Endometrium (tissue), 2 donors: ENCODE measurements around the gene STRA6.
A peak's percentile ranks its signal among the peaks of the same experiment; 100 is the strongest.
"Not testable (repeated sequence)": the region's sequence is repeated elsewhere in the genome, so short reads cannot be mapped to it uniquely, and the experiment has no call there.

ENCODE experiments used
- FAIRE-seq: peaks from 2 replicates; lab custom pipeline; 2012; peaks lifted over from hg19 to GRCh38; lab: Jason Lieb, UNC
- donor health status: control.
- donor health status: control.

STRA6 gene

GRCh38 chr15:74179983-74180880 lies 22.4 kb downstream of the STRA6 start:
- FAIRE-seq: peak; percentile 84

GRCh38 chr15:74179101-74179841 lies 23.3 kb downstream of the STRA6 start:
- FAIRE-seq: peak; percentile 93

GRCh38 chr15:74178326-74179100 lies 24.1 kb downstream of the STRA6 start:
- no peak for FAIRE-seq

DNA sequence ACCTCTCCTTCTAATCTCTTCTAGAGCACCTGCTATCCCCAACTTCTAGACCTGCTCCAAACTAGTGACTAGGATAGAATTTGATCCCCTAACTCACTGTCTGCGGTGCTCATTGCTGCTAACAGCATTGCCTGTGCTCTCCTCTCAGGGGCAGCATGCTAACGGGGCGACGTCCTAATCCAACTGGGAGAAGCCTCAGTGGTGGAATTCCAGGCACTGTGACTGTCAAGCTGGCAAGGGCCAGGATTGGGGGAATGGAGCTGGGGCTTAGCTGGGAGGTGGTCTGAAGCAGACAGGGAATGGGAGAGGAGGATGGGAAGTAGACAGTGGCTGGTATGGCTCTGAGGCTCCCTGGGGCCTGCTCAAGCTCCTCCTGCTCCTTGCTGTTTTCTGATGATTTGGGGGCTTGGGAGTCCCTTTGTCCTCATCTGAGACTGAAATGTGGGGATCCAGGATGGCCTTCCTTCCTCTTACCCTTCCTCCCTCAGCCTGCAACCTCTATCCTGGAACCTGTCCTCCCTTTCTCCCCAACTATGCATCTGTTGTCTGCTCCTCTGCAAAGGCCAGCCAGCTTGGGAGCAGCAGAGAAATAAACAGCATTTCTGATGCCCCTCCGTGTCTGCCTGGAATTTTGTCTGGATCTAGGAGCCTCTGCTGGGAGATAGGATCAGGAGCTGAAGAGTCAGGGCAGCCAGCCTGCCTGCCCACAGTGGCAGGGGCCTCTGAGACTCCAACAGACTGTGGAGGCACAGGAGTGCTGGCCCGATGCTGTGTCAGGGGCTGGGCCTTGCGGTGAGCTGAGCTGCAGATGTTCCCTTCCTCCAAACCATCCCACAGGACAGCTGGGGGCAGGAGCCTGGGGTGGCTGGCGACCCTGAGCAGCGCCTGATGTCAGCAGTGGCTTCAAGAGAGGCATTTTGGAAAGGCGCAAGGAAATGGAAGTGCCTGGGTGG lies 26.0 kb downstream of the STRA6 start:
- no peak for FAIRE-seq

DNA sequence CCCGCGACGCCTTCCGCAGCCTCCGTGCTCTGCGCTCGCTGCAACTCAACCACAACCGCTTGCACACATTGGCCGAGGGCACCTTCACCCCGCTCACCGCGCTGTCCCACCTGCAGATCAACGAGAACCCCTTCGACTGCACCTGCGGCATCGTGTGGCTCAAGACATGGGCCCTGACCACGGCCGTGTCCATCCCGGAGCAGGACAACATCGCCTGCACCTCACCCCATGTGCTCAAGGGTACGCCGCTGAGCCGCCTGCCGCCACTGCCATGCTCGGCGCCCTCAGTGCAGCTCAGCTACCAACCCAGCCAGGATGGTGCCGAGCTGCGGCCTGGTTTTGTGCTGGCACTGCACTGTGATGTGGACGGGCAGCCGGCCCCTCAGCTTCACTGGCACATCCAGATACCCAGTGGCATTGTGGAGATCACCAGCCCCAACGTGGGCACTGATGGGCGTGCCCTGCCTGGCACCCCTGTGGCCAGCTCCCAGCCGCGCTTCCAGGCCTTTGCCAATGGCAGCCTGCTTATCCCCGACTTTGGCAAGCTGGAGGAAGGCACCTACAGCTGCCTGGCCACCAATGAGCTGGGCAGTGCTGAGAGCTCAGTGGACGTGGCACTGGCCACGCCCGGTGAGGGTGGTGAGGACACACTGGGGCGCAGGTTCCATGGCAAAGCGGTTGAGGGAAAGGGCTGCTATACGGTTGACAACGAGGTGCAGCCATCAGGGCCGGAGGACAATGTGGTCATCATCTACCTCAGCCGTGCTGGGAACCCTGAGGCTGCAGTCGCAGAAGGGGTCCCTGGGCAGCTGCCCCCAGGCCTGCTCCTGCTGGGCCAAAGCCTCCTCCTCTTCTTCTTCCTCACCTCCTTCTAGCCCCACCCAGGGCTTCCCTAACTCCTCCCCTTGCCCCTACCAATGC lies 27.1 kb downstream of the STRA6 start:
- FAIRE-seq: no peak

GRCh38 chr15:74174958-74175253 lies 27.7 kb downstream of the STRA6 start:
- no peak for FAIRE-seq

DNA sequence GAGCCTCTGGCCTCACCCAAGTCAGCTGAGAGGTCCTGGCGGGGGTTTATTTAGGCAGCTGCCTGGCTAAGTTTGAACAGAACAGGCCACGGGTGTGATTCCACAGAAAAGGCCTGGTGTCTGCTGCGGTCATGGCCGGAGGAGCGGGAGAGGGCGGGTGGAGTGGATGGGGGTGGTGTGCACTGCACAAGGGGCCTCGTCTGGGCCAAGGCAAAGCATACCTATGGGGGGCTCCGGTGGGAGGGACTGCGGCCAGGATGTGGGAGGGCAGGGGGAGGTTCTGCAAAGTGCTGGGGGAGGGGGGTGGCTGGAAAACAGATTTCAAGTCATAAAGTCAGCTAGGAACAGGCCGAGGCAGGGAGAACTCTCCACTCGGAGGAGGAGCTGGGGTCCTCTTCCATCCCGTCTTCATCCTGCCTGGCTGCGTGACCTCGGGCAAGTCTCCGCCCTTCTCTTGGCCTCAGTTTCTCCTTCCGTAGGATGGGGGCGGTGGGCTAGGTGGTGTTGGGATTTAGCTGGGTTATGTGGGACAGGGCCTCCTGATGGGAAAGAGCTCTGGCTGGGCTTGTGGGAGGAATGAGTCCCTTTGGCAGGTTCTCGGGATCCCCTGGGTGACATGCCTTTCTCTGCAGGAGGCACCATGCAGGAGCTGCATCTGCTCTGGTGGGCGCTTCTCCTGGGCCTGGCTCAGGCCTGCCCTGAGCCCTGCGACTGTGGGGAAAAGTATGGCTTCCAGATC lies 28.2 kb downstream of the STRA6 start:
- FAIRE-seq: no peak

DNA sequence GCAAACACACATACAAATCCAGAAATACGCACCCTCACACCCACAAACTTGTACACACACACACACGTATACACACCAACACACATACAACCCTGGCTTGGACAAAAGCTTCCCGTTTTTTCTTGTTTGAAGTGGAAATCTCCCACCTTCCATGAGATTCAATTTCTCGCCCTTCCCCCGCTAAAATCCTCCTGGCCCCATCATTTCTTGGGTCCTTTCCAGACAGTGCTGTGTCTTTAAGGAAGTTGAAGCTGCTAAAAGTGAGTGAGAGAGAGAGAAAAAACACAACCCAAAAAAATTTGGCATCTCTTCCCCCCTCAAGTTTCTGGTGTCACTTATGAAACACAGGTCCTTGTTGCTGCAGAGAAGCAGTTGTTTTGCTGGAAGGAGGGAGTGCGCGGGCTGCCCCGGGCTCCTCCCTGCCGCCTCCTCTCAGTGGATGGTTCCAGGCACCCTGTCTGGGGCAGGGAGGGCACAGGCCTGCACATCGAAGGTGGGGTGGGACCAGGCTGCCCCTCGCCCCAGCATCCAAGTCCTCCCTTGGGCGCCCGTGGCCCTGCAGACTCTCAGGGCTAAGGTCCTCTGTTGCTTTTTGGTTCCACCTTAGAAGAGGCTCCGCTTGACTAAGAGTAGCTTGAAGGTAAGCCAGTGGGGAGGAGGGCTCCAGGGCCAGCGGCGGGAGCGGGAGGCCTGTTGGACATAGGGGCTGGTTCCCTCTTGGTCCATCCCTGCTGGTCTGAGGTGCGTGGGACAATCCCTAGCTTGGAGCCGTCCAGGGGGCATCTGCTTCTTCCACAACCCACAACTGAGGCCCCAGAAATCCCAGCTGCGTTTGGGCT lies 29.0 kb downstream of the STRA6 start, which contains the start of gene ISLR:
TSS of gene ISLR (plus strand) at position 331 of the 839 bp plus-strand sequence. CDS start 1,149 bp downstream, outside the sequence.
- FAIRE-seq: peak; percentile 90

GRCh38 chr15:74172701-74173379 lies 29.7 kb downstream of the STRA6 start:
- peak; percentile 4 for FAIRE-seq

GRCh38 chr15:74171965-74172541 lies 30.5 kb downstream of the STRA6 start:
- no peak for FAIRE-seq

- FAIRE-seq: no peak
Observed at GRCh38 chr15:74170875-74171578, 31.6 kb downstream of the STRA6 start.

GRCh38 chr15:74170071-74170844 lies 32.3 kb downstream of the STRA6 start:
- no peak for FAIRE-seq

DNA sequence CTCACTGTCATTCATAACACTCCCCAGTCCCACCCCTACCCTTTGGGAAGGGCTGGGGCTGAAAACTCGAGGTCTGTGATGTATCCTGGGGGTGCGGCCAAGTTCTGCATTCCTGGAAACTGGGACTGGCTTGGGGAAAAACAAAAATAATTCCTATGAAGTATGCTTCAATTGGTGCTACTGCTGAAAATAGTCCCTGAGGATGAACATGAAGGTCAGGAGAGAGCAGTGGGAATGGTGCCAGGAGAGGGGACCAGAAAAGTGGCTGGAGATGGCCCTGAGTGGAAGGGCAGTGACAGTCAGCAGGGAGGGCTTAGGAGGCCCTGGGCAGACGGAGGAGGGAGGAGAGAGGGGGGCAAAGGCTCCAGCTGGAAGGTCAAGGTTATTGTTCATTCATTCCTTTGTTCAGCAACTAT lies 33.9 kb downstream of the STRA6 start:
- no peak for FAIRE-seq

DNA sequence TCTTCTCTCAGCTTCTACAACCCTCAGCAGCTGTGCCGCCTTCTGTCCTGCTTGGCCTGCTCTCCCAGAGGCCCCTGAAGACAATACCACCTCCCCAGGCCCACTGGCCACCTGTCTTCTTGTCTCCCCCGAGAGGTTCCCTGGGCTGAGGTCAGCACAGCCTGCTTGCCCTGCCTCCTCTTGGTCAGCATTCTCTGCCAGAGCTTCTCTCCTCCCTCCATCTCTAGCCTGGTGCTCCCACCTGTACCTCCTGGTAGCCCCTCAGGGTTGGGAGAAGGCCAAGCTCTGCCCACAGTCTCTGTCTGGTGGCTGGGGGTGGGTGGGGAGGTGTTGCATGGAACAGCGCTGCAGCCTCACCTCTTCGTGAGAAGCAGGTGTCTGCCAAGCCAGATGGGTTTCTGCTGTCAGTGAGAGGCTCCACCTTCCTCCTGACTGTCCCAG lies 34.7 kb downstream of the STRA6 start:
- no peak for FAIRE-seq

DNA sequence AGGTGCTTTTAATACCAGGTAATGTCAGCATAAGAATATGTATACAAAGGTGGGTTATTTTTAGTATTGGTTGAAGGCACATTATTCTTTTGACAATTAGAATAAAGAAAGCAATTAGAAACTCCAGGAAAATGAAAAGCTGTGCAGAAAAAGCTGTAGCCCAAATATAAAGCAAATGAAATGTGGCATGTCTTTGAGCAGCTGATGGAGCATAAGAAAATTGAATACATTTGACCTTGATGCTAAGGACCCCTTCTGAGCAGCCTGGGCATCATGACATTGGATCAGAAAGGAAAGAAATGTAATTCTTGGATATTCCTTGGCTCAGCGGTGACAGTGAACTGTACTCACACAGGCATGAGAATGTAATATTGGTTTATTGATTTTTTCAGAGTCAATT lies 37.1 kb downstream of the STRA6 start:
- FAIRE-seq: no peak

- FAIRE-seq: not testable (repeated sequence)
Observed at GRCh38 chr15:74162195-74162536, 40.4 kb downstream of the STRA6 start.
